ENCODE data around the gene JAG1. TPM values are rescaled to one million over a fixed set of nuclear protein-coding genes. Genes with fewer than 3 reads are reported as not detected.

The JAG1 gene
- total and polyA plus RNA-seq, 2 of the 4 experiments (the other 2 are of a cell fraction), result 10.2 to 22.6 TPM

GRCh38 chr20:10720565-10720964 is 46.8 kb upstream of the JAG1 start:
- no peak overlapping the region for H3K4me3 ChIP-seq (ENCODE audit: insufficient read depth, low read depth, low read length)
- DNase-seq, result no peak
- no peaks in the 10 kb centered on the region for H4K20me1 ChIP-seq (ENCODE audit: insufficient read depth, low read length)
- H2AK9ac ChIP-seq (replicated peaks; ENCODE audit: low read depth, low read length, poor library complexity), result no peak overlapping the region
- no peak overlapping the region for H4K5ac ChIP-seq (ENCODE audit: low read depth, low read length)
- no peak overlapping the region for H3K4me2 ChIP-seq (ENCODE audit: low read depth, low read length)
- no peak overlapping the region for H3K9ac ChIP-seq (ENCODE audit: low read depth, low read length)
- H3K4me1 ChIP-seq (ENCODE audit: control insufficient read depth, insufficient read depth, low read length), result peaks cover 10% of the 10 kb centered on the region
- no peak overlapping the region for H3K14ac ChIP-seq (replicated peaks; ENCODE audit: low read depth, low read length)
- H3K23ac ChIP-seq (ENCODE audit: low read depth, low read length), result peak overlapping the region; percentile 25; the same call in 1 of the 2 replicates
- POLR2A ChIA-PET (ENCODE audit: unreplicated experiment), result no interaction called here
- BruUV-seq (replicated peaks), result no TSS peak
- 0 out of 3 replicates have a peak overlapping the region, but pooled peaks have one; percentile 1 for H2BK15ac ChIP-seq (ENCODE audit: low read depth, low read length)
- H3K56ac ChIP-seq (ENCODE audit: extremely low read depth, insufficient read depth, low read length), result no peak overlapping the region
- H3K9me3 ChIP-seq (ENCODE audit: control insufficient read depth, insufficient read depth, low read length), result no peaks in the 10 kb centered on the region
- no peak for ATAC-seq (ENCODE audit: low read depth)
- peak overlapping the region; percentile 36; the same call in 1 of the 2 replicates for H2AK5ac ChIP-seq (ENCODE audit: low read depth, low read length)
- no peak overlapping the region for H2BK5ac ChIP-seq (ENCODE audit: low read depth, low read length, poor library complexity, severe bottlenecking)
- no peak overlapping the region for H2AFZ ChIP-seq (replicated peaks; ENCODE audit: low read length, poor library complexity)
- no peak overlapping the region for H4K91ac ChIP-seq (ENCODE audit: insufficient read depth, low read depth, low read length)
- no peaks in the 10 kb centered on the region; the same call in 1 of the 2 replicates for H3K9me1 ChIP-seq (ENCODE audit: insufficient read depth, low read length)
- dilution Hi-C loops (cut with HindIII; ENCODE audit: low sequenced_read_pairs, unreplicated experiment) (no loop called here), intact Hi-C loops (cut with micrococcal nuclease) (loop anchor here (5.0 kb wide), 1 partner anchor 127 kb away; no protein-coding TSS in a partner anchor), in situ Hi-C loops (cut with MboI; ENCODE audit: low sequenced_read_pairs) (no loop called here)
- no peaks in the 10 kb centered on the region for H3K79me1 ChIP-seq (ENCODE audit: low read depth in 1 of 2, low read length in 2 of 2)
- no peak overlapping the region for H3K27ac ChIP-seq (ENCODE audit: insufficient read depth, low read length)
- H2BK120ac ChIP-seq (ENCODE audit: low read depth, low read length), result peak overlapping the region; percentile 27
- no CpG with 5 or more reads among the region's 2 CpGs for WGBS, 2 experiments (ENCODE audit: extremely low coverage in 2 of 2, insufficient read length in 1 of 2)
- H2BK20ac ChIP-seq (ENCODE audit: low read depth, low read length), result 0 out of 2 replicates have a peak overlapping the region, but pooled peaks have one; percentile 9
- CTCF ChIA-PET, result no interaction called here
- H3K18ac ChIP-seq (ENCODE audit: low read depth, low read length), result peak overlapping the region; percentile 12; the same call in 1 of the 2 replicates
- H3K27me3 ChIP-seq (ENCODE audit: control insufficient read depth, insufficient read depth, low read length), result no peaks in the 10 kb centered on the region; the same call in 1 of the 2 replicates
- no peak for TF ChIP-seq MXI1 (IDR thresholded peaks at IDR 0.05; ENCODE audit: borderline replicate concordance, low read depth, low read length)
- TF ChIP-seq ELK1 (IDR thresholded peaks at IDR 0.05; ENCODE audit: borderline replicate concordance, low read depth, low read length), result no peak
- TF ChIP-seq RCOR1 (IDR thresholded peaks at IDR 0.05; ENCODE audit: insufficient replicate concordance, low read length), result no peak
- TF ChIP-seq CHD1 (IDR thresholded peaks at IDR 0.05; ENCODE audit: low read depth, low read length), result no peak
- no peak for TF ChIP-seq CTCF (conservative IDR thresholded peaks at IDR 0.05; ENCODE audit: low read depth, low read length)
- TF ChIP-seq BHLHE40 (IDR thresholded peaks at IDR 0.05; ENCODE audit: low read depth, low read length), result no peak
- no peak for TF ChIP-seq USF2 (IDR thresholded peaks at IDR 0.05; ENCODE audit: low read depth, low read length)
- TF ChIP-seq NFE2L2 (IDR thresholded peaks at IDR 0.05; ENCODE audit: low read depth, low read length), result no peak
- no peak for TF ChIP-seq RAD21 (IDR thresholded peaks at IDR 0.05; ENCODE audit: low read length)
- no peak for TF ChIP-seq SMC3 (IDR thresholded peaks at IDR 0.05; ENCODE audit: low read depth, low read length)
- no peak for TF ChIP-seq FOS (IDR thresholded peaks at IDR 0.05; ENCODE audit: low read depth, low read length)
- TF ChIP-seq POLR2A (IDR thresholded peaks at IDR 0.05; ENCODE audit: low read depth, low read length), result no peak
- H4K8ac ChIP-seq (ENCODE audit: low read depth in 2 of 2, low read length in 2 of 2), result no peak overlapping the region
- no peaks in the 10 kb centered on the region for H3K36me3 ChIP-seq (ENCODE audit: control insufficient read depth, insufficient read depth, low read length)
- no peak overlapping the region for H3K4ac ChIP-seq (ENCODE audit: low read depth, low read length)

Data from IMR-90 (cell line).